HG03139 (cell line): ENCODE measurements around the gene PLAGL2.

Source experiments
- ATAC-seq: cut with Tn5 transposase; IDR thresholded peaks from one replicate; pipeline ENCODE4 v1.9.1; 2021; ENCODE audit not compliant: unreplicated experiment

Gene PLAGL2

DNA sequence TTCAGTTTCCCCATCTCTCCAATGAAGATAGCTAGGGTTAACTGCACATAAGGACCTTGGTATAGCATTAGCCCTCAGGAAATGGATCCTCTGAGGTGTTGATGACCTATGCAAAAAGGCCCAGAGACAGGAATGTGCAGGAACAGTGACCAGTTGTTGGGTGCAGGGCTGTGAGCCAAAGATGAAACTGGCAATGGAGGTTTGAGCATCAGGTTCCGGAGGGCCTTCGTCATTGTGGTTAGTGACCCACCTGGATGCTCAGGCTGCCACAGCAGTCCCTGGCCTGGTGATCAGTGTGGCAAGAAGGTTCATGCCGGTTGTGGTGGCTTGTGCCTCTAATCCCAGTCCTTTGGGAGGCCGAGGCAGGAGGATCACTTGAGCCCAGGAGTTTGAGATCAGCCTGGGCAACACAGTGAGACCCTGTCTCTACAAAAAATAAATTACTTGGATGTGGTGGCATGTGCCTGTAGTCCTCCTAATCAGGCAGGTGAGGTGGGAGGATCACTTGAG is 54.3 kb downstream of the PLAGL2 start:
- ATAC-seq = no peak

DNA sequence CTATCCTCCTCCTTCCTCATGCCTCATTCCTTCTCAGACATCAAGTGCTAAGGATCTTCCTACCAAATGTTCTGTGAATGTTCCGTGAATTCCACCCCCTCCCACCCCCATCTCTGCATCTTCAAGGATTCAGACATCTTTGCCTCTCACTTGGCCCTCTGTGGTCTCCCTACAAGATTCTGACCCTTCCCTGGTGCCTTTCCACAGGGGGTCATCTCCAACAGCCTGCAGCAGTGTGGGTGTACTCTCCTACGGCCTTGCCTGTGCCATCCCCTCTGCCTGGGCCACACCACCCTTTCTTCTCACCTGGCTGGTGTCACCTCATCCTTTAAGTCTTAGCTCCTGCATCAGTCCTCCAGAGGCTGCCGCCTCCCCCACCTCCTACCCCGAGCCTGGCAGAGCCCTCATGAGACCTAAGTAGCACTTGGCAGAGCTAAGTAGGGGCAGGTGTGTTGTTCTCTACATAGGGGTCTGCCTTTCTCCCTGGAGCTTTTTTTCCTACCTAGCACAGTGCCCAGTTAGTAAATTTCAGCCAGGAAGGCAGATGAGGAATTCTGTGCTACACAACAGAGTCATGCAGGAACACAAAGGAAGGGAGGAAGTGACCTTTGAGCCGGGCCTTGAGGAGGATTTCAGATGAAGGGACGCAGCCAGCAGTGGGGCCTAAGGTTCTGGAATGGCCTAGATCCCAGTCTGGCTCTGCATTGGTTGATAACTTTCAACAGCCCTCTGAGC is 55.0 kb downstream of the PLAGL2 start:
- no peak for ATAC-seq

DNA sequence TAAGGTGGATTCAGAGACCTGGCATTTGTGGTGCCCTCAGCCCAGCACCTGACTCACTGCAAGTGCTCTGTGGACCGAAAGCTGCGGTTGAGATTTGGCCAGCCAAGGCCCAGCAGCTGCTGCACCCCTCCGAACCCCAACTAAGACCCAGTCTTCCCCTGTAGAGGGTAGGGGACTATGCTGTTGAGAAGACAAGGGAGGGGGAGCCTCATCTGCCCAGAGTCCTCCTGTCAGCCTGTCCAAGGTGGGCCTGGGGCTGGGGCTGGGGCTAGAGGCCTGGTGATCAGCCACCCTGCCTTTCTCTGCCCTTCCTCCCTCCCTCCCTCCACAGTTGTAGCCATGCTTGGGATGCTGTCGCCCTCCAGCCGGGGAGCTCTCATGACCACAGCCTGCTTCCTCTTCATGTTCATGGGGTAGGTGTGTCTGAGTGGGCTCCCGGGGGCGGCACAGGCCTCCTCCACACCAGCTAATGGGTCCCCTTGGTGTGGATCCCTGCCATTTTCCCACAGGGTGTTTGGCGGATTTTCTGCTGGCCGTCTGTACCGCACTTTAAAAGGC is 57.2 kb downstream of the PLAGL2 start:
- ATAC-seq = no peak

DNA sequence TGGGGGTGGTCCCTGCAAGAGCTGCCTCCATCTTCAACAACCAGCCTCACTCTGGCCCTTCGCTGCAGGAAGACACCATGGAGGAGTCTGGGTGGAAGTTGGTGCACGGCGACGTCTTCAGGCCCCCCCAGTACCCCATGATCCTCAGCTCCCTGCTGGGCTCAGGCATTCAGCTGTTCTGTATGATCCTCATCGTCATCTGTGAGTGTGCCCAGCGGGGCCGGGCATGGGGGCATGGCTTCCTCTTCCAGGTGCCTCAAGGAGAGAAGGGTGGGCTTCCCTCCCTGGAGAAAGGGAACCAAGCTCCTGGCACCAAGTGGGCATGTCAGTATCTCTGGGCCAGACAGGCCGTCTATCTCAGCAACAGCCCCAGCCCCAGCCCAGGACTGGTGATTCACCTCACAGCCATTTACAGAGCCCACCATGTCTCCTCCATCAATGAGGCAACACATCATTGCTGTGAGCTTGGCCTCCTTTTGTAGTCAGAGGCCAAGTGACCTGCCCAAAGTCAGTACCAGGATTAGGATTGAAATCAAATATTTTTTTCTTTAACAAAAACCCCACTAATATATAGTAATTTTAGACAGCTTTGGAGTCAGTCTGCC is 57.9 kb downstream of the PLAGL2 start:
- no peak for ATAC-seq

DNA sequence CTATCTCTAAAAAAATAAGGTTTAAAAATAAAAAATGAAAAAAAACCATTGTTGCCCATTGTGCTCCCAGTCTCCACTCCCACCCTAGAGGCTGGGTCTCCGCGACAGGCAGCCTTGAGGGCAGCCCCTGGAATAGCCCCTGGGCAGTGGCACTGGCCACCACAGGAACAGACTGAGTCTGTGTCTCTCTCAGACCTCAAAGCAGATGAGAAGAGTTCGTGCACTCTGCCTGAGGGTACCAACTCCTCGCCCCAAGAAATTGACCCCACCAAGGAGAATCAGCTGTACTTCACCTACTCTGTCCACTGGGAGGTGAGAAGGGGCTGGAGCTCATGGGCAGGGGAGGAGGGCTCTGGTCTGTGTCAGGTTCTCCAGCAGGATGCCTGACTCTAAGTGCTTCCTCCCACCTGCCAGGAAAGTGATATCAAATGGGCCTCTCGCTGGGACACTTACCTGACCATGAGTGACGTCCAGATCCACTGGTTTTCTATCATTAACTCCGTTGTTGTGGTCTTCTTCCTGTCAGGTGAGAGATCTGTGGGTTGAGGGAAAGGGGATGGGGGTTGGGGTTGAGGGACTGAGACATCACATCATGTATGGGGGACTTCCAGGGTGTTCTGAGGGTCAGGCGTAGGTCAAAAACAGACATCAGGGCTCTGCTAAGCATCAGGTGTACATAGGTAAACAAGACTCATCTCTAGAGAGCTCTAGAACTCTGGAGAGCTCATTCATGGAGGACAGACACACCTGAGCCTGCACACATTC is 62.5 kb downstream of the PLAGL2 start:
- no peak for ATAC-seq

DNA sequence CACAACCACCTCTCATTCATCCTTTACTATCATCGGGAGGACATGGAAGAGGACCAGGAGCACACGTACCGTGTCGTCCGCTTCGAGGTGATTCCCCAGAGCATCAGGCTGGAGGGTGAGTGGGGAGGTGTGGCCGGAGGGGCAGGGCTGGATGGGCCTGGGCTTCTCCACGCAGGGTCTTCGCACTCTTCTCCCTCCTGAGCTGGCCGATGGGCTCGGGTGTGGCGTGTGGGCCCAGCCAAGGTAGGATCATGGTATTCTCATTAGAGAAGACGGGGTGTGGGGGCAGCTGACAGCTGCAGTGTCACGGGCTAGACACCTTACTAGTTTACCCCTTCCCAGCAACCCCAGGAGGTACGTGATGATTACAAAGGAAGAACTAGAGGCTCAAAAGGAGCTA is 64.6 kb downstream of the PLAGL2 start:
- ATAC-seq = no peak
